CD1c-positive myeloid dendritic cell (primary cell): ENCODE data around the gene CNGA4.
"Not testable (repeated sequence)": the region's sequence is repeated elsewhere in the genome, so short reads cannot be mapped to it uniquely, and the experiment has no call there.

Experiments used
- DNase-seq: peaks from one replicate; pipeline ENCODE4 v3.0.0-alpha.2; 2016; ENCODE audit errors: extremely low spot score

CNGA4 gene

DNA sequence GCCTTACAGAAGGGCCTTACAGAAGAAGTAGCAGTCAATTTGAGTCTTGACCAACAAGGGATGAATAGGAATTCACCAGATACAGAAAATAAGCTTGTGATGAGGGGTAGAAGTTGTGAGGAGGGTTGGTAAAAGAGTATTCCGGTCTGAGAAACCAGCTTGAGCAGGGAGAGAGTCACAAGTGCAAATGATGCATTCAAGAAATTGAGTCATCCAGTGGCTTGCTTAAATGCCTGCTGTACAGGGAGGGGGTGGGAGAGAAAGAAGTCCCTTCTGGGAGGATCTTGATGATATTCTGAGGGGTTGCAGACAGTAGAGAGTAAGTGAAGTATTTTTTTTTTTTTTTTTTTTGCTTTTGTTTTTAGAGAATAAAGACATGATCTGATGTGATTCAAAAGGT, 29.9 kb downstream of the CNGA4 start:
- DNase-seq: no peak

DNA sequence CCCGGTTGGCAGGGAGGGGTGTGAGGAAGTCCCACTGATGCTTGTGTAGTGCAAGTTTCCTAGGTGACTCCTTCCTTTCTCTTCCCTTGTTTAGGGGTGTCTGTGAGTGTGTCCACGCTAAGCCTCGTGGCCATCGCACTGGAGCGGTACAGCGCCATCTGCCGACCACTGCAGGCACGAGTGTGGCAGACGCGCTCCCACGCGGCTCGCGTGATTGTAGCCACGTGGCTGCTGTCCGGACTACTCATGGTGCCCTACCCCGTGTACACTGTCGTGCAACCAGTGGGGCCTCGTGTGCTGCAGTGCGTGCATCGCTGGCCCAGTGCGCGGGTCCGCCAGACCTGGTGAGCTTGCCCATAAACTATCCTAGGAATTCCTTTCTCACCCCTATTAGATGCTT, 31.1 kb downstream of the CNGA4 start:
- peak; percentile 11 for DNase-seq

DNA sequence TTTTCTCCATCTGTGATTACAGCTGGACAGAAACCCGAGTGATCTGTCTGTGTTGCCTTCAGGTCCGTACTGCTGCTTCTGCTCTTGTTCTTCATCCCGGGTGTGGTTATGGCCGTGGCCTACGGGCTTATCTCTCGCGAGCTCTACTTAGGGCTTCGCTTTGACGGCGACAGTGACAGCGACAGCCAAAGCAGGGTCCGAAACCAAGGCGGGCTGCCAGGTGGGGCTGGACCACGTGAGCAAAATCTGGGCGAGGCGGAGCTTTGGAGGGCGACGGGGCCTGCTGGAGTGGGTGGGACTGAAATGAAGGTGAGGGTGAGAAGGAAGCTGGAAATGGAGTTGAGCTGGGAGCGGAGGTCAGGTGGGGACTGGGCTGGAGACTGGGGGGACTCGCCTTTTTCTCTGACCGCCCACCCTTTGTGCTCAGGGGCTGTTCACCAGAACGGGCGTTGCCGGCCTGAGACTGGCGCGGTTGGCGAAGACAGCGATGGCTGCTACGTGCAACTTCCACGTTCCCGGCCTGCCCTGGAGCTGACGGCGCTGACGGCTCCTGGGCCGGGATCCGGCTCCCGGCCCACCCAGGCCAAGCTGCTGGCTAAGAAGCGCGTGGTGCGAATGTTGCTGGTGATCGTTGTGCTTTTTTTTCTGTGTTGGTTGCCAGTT, 31.8 kb downstream of the CNGA4 start:
- no peak for DNase-seq

DNA sequence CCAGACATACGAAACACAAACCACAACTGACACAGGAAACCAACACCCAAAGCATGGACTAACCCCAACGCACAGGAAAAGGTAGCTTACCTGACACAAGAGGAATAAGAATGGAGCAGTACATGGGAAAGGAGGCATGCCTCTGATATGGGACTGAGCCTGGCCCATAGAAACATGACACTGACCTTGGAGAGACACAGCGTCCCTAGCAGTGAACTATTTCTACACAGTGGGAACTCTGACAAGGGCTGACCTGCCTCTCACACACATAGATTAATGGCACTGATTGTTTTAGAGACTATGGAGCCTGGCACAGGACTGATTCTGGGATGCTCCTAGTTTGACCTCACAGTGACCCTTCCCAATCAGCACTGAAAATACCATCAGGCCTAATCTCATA, 32.7 kb downstream of the CNGA4 start:
- no peak for DNase-seq

DNA sequence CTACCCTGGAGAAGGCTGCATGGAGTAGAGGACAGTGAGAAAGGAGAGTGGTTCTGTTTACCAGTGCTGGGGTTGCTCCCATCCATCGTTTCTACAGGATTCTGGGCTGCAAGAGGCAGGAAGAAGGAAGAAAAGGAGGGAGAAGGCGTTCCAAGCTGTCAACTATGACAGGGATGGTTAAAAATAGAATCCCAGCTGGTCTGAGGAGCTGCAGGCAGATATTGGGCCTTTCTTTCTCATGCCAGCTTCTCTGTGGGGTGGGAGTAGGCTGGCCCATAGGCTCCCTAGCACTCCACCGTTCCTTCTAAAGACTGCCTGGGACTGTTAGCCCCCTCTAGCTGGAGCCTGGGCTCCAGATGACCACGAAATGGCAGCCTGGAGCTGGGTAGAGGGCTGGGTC, 34.3 kb downstream of the CNGA4 start:
- DNase-seq: no peak

DNA sequence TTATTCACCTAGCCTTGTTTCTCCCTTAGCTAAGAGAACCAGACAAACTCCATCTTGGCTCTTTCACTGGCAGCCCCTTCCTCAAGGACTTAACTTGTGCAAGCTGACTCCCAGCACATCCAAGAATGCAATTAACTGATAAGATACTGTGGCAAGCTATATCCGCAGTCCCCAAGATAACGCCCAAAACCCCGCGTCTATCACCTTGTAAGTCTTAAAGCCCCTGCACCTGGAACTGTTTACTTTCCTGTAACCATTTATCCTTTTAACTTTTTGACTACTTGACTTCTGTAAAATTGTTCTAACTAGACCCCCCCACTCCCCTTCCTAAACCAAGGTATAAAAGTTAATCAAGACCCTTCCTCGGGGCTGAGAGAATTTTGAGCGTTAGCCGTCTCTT, 41.9 kb downstream of the CNGA4 start:
- DNase-seq: not testable (repeated sequence)

DNA sequence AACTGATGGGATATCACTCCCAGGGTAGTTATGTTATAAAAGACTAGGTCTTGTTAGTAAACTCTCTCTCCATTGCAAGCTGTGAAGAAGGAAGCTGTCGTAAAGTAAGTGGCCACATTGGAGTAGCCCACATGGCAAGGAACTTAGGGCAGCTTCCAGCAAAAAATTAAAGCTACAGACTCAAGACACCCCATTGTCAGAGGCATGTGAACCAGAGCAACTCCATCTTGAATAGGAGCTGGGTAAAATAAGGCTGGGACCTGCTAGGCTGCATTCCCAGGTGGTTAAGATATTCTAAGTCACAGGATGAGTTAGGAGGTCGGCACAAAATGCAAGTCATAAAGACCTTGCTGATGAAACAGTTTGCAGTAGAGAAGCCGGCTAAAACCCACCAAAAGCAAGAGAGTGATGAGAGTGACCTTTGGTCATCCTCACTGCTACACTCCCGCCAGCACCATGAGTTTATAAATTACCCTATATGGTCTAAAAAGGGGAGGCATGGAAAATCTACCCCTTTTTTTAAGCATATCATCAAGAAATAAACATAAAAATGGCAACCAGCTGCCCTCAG, 44.6 kb downstream of the CNGA4 start:
- DNase-seq: no peak

DNA sequence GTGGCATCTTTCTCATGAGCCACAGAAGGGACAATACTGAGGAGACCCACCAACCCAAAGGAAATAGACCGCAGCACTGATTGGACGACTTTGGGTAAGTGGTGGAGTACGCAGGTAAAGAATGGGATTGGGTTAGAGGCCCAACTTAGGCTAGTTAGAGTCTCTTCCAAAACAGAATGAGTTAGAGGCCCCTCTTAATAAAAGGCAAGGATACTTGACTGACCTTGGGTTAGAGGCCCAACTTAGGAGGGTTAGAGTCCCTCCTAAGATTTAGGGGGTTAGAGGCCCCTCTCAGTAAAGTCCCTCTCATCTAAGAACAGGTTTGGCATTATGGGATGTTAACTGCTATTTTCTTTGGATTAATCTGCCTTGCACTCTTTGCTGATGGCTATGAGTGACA, 45.4 kb downstream of the CNGA4 start:
- DNase-seq: no peak

DNA sequence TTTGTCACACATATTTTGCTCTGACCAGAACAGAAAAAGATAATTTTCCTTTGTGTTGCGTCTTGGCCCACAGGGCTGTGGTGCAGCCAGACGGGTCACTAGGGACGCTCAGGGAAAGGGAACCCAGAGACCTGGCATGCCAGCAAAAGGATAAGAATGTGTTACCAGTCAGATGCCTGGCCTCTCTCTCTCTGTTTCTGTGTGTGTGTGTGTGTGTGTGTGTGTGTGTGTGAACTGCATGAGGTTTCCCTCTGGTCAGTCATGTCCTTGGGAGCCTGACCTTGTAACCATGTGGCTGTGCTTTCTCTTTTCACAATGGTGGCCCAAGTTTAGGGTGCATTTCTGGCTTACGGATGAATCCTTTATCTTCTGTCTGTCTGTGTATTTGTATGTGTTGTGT, 46.1 kb downstream of the CNGA4 start:
- DNase-seq: no peak
